ENCODE measurements around the gene ABCF2. TPM values are rescaled to one million over a fixed set of nuclear protein-coding genes. Genes with fewer than 3 reads are reported as not detected.

The ABCF2 gene
- polyA plus RNA-seq, 1 of the 3 experiments (the other 2 are of a cell fraction): 75.4 TPM

DNA sequence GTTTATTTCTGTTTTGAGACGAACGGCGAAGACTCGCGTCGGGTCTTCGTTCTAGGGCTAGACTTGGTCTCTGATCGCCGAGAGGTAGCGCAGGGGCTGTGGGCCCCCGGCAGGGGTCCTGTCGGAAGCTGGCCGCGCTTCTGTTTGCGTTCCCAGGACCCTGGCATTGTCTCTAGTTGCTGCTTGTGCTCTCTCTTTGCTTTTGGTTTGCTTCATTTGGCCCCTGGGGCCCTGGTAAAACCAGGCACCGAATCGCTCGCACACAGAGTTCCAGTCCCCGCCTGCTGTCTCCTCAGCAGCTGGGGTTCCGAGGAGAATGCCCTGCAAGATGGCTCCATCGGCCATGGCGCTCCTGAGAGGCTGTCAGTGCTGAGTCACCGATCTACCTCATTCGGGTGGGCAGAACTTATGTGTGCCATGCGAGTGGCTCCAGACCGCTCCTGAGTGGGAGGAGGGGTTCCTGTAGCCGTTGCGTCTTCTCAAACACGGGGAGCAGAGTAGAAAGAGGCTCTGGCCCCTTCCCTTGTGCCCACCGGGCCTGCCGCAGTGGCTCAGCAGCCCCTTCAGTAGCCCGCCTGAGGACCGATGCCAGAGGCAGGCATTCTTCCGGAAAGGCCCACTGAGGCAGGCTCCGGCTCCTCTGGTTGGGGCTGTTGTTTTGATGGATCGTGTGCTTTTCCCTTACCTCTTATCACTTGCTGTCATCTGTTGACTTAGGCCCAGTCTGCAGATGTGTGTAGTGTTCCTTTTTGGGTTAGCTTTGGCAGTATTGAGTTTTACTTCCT is 6.1 kb upstream of the ABCF2 start:
- ChIA-PET POLR2A (interaction anchor here (1.0 to 2.1 kb wide), 7 partner anchors 10 to 205 kb away, joined by 3 to 18 read pairs (median 5); partner anchors contain the start of genes ABCB8, FASTK and SMARCD3), CTCF (interaction anchor here (1.2 to 7.7 kb wide), 4 partner anchors 12 to 109 kb away, joined by 3 to 122 read pairs (median 4); partner anchors contain the start of gene GBX1)
- Histone ChIP-seq H3K36me3 (replicated peaks in 1 of 2; ENCODE audit: control insufficient read depth in 1 of 2, insufficient read depth in 2 of 2, low read length in 1 of 2) (peaks cover 34 to 37% of the 10 kb centered on the region in 2 experiments), H3K4me1 (ENCODE audit: control insufficient read depth in 1 of 2, insufficient read depth in 2 of 2, low read depth in 1 of 2, low read length in 1 of 2) (peaks cover 6 to 22% of the 10 kb centered on the region in 2 experiments), H3K79me2 (ENCODE audit: insufficient read depth) (peaks cover 63% of the 10 kb centered on the region), H3K27ac (ENCODE audit: low read depth in 2 of 2, low read length in 1 of 2) (peak overlapping the region; percentile 84 to 91), H3K9me3 (no peaks in the 10 kb centered on the region), H2AFZ (ENCODE audit: low read depth) (peak overlapping the region; percentile 20; the same call in 1 of the 2 replicates), H3F3A (replicated peaks; ENCODE audit: insufficient read depth) (peaks cover 6% of the 10 kb centered on the region), H3K4me2 (peak overlapping the region; percentile 94), H3K9me2 (no peaks in the 10 kb centered on the region), H4K20me1 (ENCODE audit: insufficient read depth) (peaks cover 50% of the 10 kb centered on the region), H3K9ac (peak overlapping the region; percentile 97), H3K4me3 (ENCODE audit: low read depth in 2 of 2, low read length in 1 of 2) (peak overlapping the region; percentile 95 to 100), H3K27me3 (ENCODE audit: insufficient read depth) (no peaks in the 10 kb centered on the region)
- 5% methylated on average over 30 of the region's 36 CpGs for WGBS (ENCODE audit: low lambda C conversion rate)
- no peak for TF ChIP-seq RXRA (IDR thresholded peaks at IDR 0.05; ENCODE audit: borderline replicate concordance, low read depth)
- TF ChIP-seq GATA2 (CRISPR knock-in tag; IDR thresholded peaks at IDR 0.05): 0 out of 2 replicates have a peak, but pooled peaks have one; percentile 22
- peak; percentile 61; the same call in 1 of the 2 replicates for TF ChIP-seq POLR2AphosphoS5 (IDR thresholded peaks at IDR 0.05; ENCODE audit: low read depth, low read length)
- TF ChIP-seq, protein P1, sequence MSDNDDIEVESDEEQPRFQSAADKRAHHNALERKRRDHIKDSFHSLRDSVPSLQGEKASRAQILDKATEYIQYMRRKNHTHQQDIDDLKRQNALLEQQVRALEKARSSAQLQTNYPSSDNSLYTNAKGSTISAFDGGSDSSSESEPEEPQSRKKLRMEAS (IDR thresholded peaks at IDR 0.05; ENCODE audit: low read depth): peak; percentile 83
- no peak for TF ChIP-seq NFIC (IDR thresholded peaks at IDR 0.05; ENCODE audit: borderline replicate concordance)
- no peak for TF ChIP-seq TEAD4 (IDR thresholded peaks at IDR 0.05; ENCODE audit: borderline replicate concordance, insufficient read depth)
- peak; percentile 90 for TF ChIP-seq YY1 (IDR thresholded peaks at IDR 0.05; ENCODE audit: low read depth)
- TF ChIP-seq, protein P2, sequence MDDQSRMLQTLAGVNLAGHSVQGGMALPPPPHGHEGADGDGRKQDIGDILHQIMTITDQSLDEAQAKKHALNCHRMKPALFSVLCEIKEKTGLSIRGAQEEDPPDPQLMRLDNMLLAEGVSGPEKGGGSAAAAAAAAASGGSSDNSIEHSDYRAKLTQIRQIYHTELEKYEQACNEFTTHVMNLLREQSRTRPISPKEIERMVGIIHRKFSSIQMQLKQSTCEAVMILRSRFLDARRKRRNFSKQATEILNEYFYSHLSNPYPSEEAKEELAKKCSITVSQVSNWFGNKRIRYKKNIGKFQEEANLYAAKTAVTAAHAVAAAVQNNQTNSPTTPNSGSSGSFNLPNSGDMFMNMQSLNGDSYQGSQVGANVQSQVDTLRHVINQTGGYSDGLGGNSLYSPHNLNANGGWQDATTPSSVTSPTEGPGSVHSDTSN (IDR thresholded peaks at IDR 0.05): no peak
- TF ChIP-seq SIN3A (IDR thresholded peaks at IDR 0.05; ENCODE audit: borderline replicate concordance, low read depth, low read length): peak; percentile 95
- TF ChIP-seq JUND (IDR thresholded peaks at IDR 0.05): 0 out of 2 replicates have a peak, but pooled peaks have one; percentile 30
- peak; percentile 76; the same call in 1 of the 2 replicates for TF ChIP-seq FOSL2 (IDR thresholded peaks at IDR 0.05; ENCODE audit: borderline replicate concordance, low read depth)
- peak; percentile 82 for TF ChIP-seq TAF1 (IDR thresholded peaks at IDR 0.05; ENCODE audit: borderline replicate concordance, low read depth, low read length)
- TF ChIP-seq SMC3 (IDR thresholded peaks at IDR 0.05; ENCODE audit: low read depth, low read length): no peak
- TF ChIP-seq, protein P3, sequence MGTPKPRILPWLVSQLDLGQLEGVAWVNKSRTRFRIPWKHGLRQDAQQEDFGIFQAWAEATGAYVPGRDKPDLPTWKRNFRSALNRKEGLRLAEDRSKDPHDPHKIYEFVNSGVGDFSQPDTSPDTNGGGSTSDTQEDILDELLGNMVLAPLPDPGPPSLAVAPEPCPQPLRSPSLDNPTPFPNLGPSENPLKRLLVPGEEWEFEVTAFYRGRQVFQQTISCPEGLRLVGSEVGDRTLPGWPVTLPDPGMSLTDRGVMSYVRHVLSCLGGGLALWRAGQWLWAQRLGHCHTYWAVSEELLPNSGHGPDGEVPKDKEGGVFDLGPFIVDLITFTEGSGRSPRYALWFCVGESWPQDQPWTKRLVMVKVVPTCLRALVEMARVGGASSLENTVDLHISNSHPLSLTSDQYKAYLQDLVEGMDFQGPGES (IDR thresholded peaks at IDR 0.05; ENCODE audit: low read depth, low read length): no peak
- peak; percentile 82 for TF ChIP-seq MXI1 (IDR thresholded peaks at IDR 0.05; ENCODE audit: low read depth, low read length)
- DNase-seq: peak; percentile 82

Data from SK-N-SH (cell line).